Measurements from ENCODE around the gene HOXA6.

The HOXA6 gene

GRCh38 chr7:27148031-27148755 lies 619 bp upstream of the HOXA6 start:
- Histone ChIP-seq H3K4me2 (no peak overlapping the region), H4K20me1 (ENCODE audit: insufficient read depth) (no peaks in the 10 kb centered on the region), H2AFZ (ENCODE audit: low read depth) (no peak overlapping the region), H3K27ac (no peak overlapping the region), H3K79me2 (ENCODE audit: insufficient read depth, low read depth) (no peaks in the 10 kb centered on the region), H3K4me1 (ENCODE audit: low read depth, poor library complexity, severe bottlenecking) (peaks cover 7% of the 10 kb centered on the region), H3K4me3 (IDR thresholded peaks at IDR 0.05; ENCODE audit: insufficient read depth, low read depth, low read length) (no peak overlapping the region), H3K27me3 (ENCODE audit: insufficient read depth, low read depth) (no peaks in the 10 kb centered on the region), H3K36me3 (ENCODE audit: insufficient read depth) (no peaks in the 10 kb centered on the region), H3K9ac (no peak overlapping the region)
- TF ChIP-seq, protein P1, sequence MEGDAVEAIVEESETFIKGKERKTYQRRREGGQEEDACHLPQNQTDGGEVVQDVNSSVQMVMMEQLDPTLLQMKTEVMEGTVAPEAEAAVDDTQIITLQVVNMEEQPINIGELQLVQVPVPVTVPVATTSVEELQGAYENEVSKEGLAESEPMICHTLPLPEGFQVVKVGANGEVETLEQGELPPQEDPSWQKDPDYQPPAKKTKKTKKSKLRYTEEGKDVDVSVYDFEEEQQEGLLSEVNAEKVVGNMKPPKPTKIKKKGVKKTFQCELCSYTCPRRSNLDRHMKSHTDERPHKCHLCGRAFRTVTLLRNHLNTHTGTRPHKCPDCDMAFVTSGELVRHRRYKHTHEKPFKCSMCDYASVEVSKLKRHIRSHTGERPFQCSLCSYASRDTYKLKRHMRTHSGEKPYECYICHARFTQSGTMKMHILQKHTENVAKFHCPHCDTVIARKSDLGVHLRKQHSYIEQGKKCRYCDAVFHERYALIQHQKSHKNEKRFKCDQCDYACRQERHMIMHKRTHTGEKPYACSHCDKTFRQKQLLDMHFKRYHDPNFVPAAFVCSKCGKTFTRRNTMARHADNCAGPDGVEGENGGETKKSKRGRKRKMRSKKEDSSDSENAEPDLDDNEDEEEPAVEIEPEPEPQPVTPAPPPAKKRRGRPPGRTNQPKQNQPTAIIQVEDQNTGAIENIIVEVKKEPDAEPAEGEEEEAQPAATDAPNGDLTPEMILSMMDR (conservative IDR thresholded peaks at IDR 0.05; ENCODE audit: low read depth, low read length): no peak

- Histone ChIP-seq H3K4me3 (IDR thresholded peaks at IDR 0.05; ENCODE audit: insufficient read depth, low read depth, low read length) (no peak overlapping the region), H3K9ac (no peak overlapping the region), H3K27me3 (ENCODE audit: insufficient read depth, low read depth) (no peaks in the 10 kb centered on the region), H3K4me1 (ENCODE audit: low read depth, poor library complexity, severe bottlenecking) (peaks cover 7% of the 10 kb centered on the region), H3K4me2 (no peak overlapping the region), H3K36me3 (ENCODE audit: insufficient read depth) (no peaks in the 10 kb centered on the region), H3K27ac (no peak overlapping the region), H2AFZ (ENCODE audit: low read depth) (no peak overlapping the region), H3K79me2 (ENCODE audit: insufficient read depth, low read depth) (no peaks in the 10 kb centered on the region), H4K20me1 (ENCODE audit: insufficient read depth) (no peaks in the 10 kb centered on the region)
- TF ChIP-seq, protein P1 (conservative IDR thresholded peaks at IDR 0.05; ENCODE audit: low read depth, low read length): no peak
Observed at GRCh38 chr7:27146491-27147198, 929 bp downstream of the HOXA6 start.

- no peak overlapping the region for H3K4me3 ChIP-seq (IDR thresholded peaks at IDR 0.05; ENCODE audit: insufficient read depth, low read depth, low read length)
- no peaks in the 10 kb centered on the region for H3K27me3 ChIP-seq (ENCODE audit: insufficient read depth, low read depth)
- no peaks in the 10 kb centered on the region for H3K36me3 ChIP-seq (ENCODE audit: insufficient read depth)
Observed at GRCh38 chr7:27145914-27146412, 1.6 kb downstream of the HOXA6 start.

GRCh38 chr7:27145165-27145913 lies 2.2 kb downstream of the HOXA6 start:
- Histone ChIP-seq H3K36me3 (ENCODE audit: insufficient read depth) (no peaks in the 10 kb centered on the region), H3K79me2 (ENCODE audit: insufficient read depth, low read depth) (no peaks in the 10 kb centered on the region), H2AFZ (ENCODE audit: low read depth) (no peak overlapping the region), H3K4me1 (ENCODE audit: low read depth, poor library complexity, severe bottlenecking) (peaks cover 7% of the 10 kb centered on the region), H3K4me2 (no peak overlapping the region), H3K9ac (no peak overlapping the region), H3K27ac (no peak overlapping the region), H3K4me3 (IDR thresholded peaks at IDR 0.05; ENCODE audit: insufficient read depth, low read depth, low read length) (no peak overlapping the region), H4K20me1 (ENCODE audit: insufficient read depth) (no peaks in the 10 kb centered on the region), H3K27me3 (ENCODE audit: insufficient read depth, low read depth) (no peaks in the 10 kb centered on the region)
- TF ChIP-seq, protein P1 (conservative IDR thresholded peaks at IDR 0.05; ENCODE audit: low read depth, low read length): no peak

More at GRCh38 chr7:27145914-27146412, 1.6 kb downstream of the HOXA6 start:
- H3K79me2 ChIP-seq (ENCODE audit: insufficient read depth, low read depth): no peaks in the 10 kb centered on the region
- H2AFZ ChIP-seq (ENCODE audit: low read depth): no peak overlapping the region
- no peak overlapping the region for H3K4me2 ChIP-seq
- H3K9ac ChIP-seq: no peak overlapping the region
- TF ChIP-seq, protein P1 (conservative IDR thresholded peaks at IDR 0.05; ENCODE audit: low read depth, low read length): no peak
- H3K27ac ChIP-seq: no peak overlapping the region
- peaks cover 7% of the 10 kb centered on the region for H3K4me1 ChIP-seq (ENCODE audit: low read depth, poor library complexity, severe bottlenecking)
- no peaks in the 10 kb centered on the region for H4K20me1 ChIP-seq (ENCODE audit: insufficient read depth)
